ENCODE measurements around the gene GAPT. TPM values are rescaled to one million over a fixed set of nuclear protein-coding genes. Genes with fewer than 3 reads are reported as not detected.

Gene GAPT
- total RNA-seq, 1 donor from 2014 or later = not detected

- FAIRE-seq (no peak), DNase-seq (ENCODE audit: low read depth) (no peak)
- no peak for TF ChIP-seq CTCF (IDR thresholded peaks at IDR 0.05; ENCODE audit: insufficient read depth, low read length, severe bottlenecking)
- Histone ChIP-seq H3K36me3 (ENCODE audit: control insufficient read depth, insufficient read depth, low read length) (no peaks in the 10 kb centered on the region), H3K4me3 (ENCODE audit: low read depth, low read length) (no peak overlapping the region), H3K27me3 (ENCODE audit: control insufficient read depth, insufficient read depth, low read length) (no peaks in the 10 kb centered on the region)
These were observed 53.7 kb downstream of the GAPT start for GRCh38 chr5:58544926-58545325.

GRCh38 chr5:58545912-58546311 is 54.7 kb downstream of the GAPT start:
- TF ChIP-seq CTCF (IDR thresholded peaks at IDR 0.05; ENCODE audit: insufficient read depth, low read length, severe bottlenecking) = no peak
- no peaks in the 10 kb centered on the region for H3K27me3 ChIP-seq (ENCODE audit: control insufficient read depth, insufficient read depth, low read length)
- peak; percentile 25 for DNase-seq (ENCODE audit: low read depth)
- H3K4me3 ChIP-seq (ENCODE audit: low read depth, low read length) = no peak overlapping the region
- no peak for FAIRE-seq
- H3K36me3 ChIP-seq (ENCODE audit: control insufficient read depth, insufficient read depth, low read length) = no peaks in the 10 kb centered on the region

Other genes with a start within 250 kb of the GAPT start
- 146 and 259 TPM in 2 replicates for gene PLK2, start 31.3 kb upstream of the GAPT start, total RNA-seq
- gene RAB3C, start 91.6 kb downstream of the GAPT start, total RNA-seq = not detected in 2 replicates